WERI-Rb-1 (cell line): Measurements from ENCODE around the gene FNDC7.

Experiments used
- DNase-seq: peaks from one replicate; pipeline ENCODE4 v3.0.0-alpha.2; 2020
- H3K27ac ChIP-seq: fragments of 250-450 bp; sonication (Bioruptor Pico); 2 replicates; pipeline ENCODE4 v1.5.1; 2020; ENCODE audit warnings: mild to moderate bottlenecking, moderate library complexity
- H3K27me3 ChIP-seq: fragments of 250-450 bp; sonication (Bioruptor Pico); 2 replicates; pipeline ENCODE4 v1.5.1; 2021; ENCODE audit warnings: mild to moderate bottlenecking, low read depth, moderate library complexity; ENCODE audit not compliant: insufficient read depth, severe bottlenecking
- H3K36me3 ChIP-seq: fragments of 250-450 bp; sonication (Bioruptor Pico); 2 replicates; pipeline ENCODE4 v1.5.1; 2020; ENCODE audit warnings: mild to moderate bottlenecking, moderate library complexity
- H3K4me3 ChIP-seq: 2 replicates; pipeline ENCODE4 v1.5.1; 2011; ENCODE audit warnings: low read depth, mild to moderate bottlenecking, control low read depth, low read length
- H3K9me3 ChIP-seq: fragments of 250-450 bp; sonication (Bioruptor Pico); 2 replicates; pipeline ENCODE4 v1.5.1; 2021; ENCODE audit warnings: mild to moderate bottlenecking, moderate library complexity; ENCODE audit not compliant: severe bottlenecking
- TF ChIP-seq, protein P1 (sequence below): IDR thresholded peaks from 2 replicates; pipeline ENCODE4 v1.5.1; 2011; ENCODE audit warnings: low read depth, mild to moderate bottlenecking, control low read depth, inconsistent platforms, low read length

The FNDC7 gene

DNA sequence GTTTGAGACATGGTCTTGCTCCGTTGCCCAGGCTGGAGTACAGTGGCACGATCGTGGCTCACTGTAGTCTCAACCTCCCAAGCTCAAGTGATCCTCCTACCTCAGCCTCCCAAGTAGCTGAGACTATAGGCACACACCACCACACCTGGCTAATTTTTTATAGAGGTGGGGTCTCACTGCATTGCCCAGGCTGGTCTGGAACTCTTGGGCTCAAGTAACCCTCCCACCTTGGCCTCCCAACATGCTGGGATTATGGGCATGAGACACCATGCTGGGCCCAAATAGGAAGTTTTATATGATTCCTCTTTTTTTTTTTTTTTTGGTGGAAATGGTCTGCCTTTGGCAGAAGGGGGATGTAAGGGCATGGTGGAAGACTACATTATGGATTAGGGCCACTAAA lies 6.1 kb upstream of the FNDC7 start:
- DNase-seq, result no peak
- TF ChIP-seq, protein P1, sequence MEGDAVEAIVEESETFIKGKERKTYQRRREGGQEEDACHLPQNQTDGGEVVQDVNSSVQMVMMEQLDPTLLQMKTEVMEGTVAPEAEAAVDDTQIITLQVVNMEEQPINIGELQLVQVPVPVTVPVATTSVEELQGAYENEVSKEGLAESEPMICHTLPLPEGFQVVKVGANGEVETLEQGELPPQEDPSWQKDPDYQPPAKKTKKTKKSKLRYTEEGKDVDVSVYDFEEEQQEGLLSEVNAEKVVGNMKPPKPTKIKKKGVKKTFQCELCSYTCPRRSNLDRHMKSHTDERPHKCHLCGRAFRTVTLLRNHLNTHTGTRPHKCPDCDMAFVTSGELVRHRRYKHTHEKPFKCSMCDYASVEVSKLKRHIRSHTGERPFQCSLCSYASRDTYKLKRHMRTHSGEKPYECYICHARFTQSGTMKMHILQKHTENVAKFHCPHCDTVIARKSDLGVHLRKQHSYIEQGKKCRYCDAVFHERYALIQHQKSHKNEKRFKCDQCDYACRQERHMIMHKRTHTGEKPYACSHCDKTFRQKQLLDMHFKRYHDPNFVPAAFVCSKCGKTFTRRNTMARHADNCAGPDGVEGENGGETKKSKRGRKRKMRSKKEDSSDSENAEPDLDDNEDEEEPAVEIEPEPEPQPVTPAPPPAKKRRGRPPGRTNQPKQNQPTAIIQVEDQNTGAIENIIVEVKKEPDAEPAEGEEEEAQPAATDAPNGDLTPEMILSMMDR, result no peak
- no peak overlapping the region for H3K4me3 ChIP-seq

GRCh38 chr1:108708691-108709660 lies 3.7 kb upstream of the FNDC7 start:
- TF ChIP-seq, protein P1, result peak; percentile 52
- no peaks in the 10 kb centered on the region for H3K27me3 ChIP-seq
- no peaks in the 10 kb centered on the region for H3K36me3 ChIP-seq

More for the DNA sequence above, 6.1 kb upstream of the FNDC7 start:
- Histone ChIP-seq H3K36me3 (peaks cover 7% of the 10 kb centered on the region), H3K9me3 (no peaks in the 10 kb centered on the region), H3K27ac (no peak overlapping the region), H3K27me3 (no peaks in the 10 kb centered on the region)

DNA sequence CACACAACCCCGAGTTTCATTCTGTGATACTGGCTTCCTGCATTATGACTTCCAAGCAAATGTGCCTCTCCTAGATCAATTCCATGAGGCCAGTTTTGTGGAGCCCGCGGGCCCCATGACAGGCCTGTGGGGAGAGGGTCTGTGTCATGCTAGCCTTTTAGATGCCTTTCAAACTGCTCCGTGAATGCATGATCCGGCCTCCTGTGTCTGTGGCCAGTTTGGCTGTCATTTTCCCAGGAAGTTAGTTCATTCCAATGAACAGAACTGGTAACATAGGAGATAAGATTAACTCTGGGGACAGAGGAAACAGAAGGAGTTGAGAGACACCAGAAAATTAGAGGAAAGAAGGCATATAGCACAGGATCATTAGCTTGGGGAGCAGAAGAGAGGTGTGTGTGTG lies 3.2 kb downstream of the FNDC7 start:
- no peaks in the 10 kb centered on the region for H3K9me3 ChIP-seq
- H3K36me3 ChIP-seq, result no peaks in the 10 kb centered on the region
- no peak for DNase-seq
- H3K4me3 ChIP-seq, result no peak overlapping the region
- TF ChIP-seq, protein P1, result no peak
- no peak overlapping the region for H3K27ac ChIP-seq
- no peaks in the 10 kb centered on the region for H3K27me3 ChIP-seq

More at GRCh38 chr1:108708691-108709660, 3.7 kb upstream of the FNDC7 start:
- DNase-seq, result peak; percentile 42
- no peak overlapping the region for H3K4me3 ChIP-seq
- no peaks in the 10 kb centered on the region for H3K9me3 ChIP-seq
- no peak overlapping the region for H3K27ac ChIP-seq

DNA sequence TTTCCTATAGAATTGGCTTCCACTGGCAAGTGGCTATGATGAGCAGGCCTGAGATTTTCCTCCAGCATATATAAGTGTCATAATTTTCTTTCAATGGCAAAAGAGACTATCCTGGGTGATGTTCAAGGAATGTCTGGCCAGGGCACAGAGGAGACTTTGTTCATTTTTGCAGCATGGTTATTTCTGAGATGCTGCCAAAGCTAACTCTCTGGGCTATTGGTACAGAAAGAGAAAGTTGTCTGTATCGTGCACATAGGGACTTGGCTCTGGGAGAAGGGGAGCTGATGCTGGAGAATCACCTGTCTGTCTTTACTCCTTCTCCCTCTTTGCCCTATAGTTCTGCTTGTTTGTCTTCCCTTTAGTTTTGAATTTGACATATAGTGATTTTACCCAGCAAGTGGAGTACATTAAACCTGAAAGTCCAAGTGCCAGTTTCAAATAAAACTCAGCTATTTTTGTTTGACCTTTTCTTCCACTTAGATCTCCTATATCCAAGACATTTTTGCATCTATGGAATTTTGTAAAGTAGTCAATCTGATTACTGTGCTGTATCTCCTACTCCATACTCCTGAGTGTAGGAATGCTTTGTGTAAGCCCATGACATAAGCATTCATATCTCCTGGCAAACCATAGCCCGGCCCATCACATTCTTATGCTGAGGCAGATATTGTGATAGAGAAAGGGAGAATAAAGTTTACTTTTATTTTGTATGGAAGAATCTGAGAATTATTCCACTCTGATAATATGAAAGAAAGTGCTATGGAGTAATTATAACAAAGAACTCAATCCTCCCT lies 3.9 kb downstream of the FNDC7 start:
- H3K36me3 ChIP-seq, result no peaks in the 10 kb centered on the region
- no peak for DNase-seq
- TF ChIP-seq, protein P1, result no peak
- H3K9me3 ChIP-seq, result no peaks in the 10 kb centered on the region
- no peak overlapping the region for H3K27ac ChIP-seq
- no peak overlapping the region for H3K4me3 ChIP-seq
- H3K27me3 ChIP-seq, result no peaks in the 10 kb centered on the region

DNA sequence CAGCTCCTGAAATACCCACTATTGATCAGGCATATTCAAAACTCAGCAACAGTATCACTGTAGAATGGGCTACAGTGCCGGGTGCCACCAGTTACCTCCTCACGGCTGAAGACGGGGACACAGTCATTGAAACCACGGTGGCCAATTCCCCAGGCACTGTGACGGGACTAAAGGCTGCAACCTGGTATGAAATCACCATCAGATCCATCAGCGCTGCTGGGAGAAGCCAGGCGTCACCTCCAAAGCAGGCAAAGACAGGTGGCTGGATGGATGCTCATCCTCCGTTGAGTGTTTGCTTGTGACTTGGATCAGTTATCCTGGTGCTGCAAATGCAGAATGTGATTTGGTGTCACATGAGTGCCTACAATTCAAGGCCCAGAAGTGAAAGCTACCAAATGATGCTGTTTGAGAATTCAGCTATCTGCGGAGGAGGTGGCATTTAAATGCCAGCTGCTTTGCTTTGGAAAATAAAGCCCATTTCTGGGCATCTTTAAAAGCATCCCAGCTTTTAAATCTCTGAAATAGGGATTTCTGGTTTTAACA lies 5.1 kb downstream of the FNDC7 start:
- H3K9me3 ChIP-seq, result no peaks in the 10 kb centered on the region
- no peak for DNase-seq
- no peaks in the 10 kb centered on the region for H3K27me3 ChIP-seq
- TF ChIP-seq, protein P1, result no peak
- no peak overlapping the region for H3K27ac ChIP-seq
- H3K36me3 ChIP-seq, result no peaks in the 10 kb centered on the region
- H3K4me3 ChIP-seq, result no peak overlapping the region
